Inflammatory macrophage treated with lipopolysaccharide for 1 hour (primary cell): ENCODE data around the gene PTPRD.
"Not testable (repeated sequence)": the region's sequence is repeated elsewhere in the genome, so short reads cannot be mapped to it uniquely, and the experiment has no call there.

Experiments
- DNase-seq, 2 donors: peaks; one replicate each; pipeline ENCODE4 v3.0.0-alpha.2; 2020 to 2022

The PTPRD gene

DNA sequence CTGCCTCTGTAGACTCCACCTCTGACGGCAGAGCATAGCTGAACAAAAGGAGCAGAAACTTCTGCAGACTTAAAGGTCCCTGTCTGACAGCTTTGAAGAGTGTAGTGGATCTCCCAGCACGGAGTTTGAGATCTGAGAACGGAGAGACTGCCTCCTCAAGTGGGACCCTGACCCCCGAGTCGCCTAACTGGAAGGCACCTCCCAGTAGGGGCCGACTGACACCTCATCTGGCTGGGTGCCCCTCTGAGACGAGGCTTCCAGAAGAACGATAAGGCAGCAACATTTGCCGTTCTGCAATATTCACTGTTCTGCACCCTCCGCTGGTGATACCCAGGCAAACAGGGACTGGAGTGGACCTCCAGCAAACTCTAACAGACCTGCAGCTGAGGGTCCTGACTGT is 1186.3 kb downstream of the PTPRD start:
- DNase-seq: not testable (repeated sequence)

DNA sequence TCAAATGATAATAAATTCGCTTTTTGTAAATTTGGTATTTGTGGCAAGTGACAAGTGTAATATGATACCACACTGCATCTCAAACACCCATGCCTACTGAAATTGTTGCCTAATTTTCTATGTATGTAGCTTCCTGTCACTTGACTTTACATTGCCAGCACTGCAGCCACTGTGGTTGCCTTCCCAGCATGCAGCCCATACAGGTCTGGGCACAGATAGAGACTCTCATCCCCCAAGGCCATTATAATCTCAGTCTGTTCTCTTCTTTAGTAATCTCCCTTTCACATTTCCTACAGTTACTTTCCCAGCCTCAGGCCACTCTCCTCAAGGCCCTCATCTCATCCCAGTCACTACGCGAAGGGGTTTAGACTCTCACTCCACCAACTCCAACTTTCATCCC is 1200.6 kb downstream of the PTPRD start:
- DNase-seq: no peak

DNA sequence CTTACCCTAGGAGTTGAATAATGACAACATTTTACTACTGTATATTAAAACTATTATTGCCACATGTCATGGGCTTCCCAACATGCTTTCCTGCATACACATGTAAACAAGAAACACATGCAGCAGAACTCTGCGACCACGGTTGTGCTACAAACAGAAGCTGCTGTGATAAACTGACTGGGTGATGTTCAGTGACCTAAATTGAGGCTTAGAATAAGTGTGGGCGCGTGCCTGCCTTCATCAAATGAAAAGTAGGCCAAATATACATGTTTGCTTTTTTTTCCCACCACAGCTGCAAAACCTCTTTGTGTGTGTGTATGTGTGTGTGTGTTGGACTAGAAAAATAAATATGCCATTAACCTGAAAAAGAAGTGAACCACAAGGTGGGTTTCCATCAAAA is 1202.1 kb downstream of the PTPRD start:
- DNase-seq: no peak

DNA sequence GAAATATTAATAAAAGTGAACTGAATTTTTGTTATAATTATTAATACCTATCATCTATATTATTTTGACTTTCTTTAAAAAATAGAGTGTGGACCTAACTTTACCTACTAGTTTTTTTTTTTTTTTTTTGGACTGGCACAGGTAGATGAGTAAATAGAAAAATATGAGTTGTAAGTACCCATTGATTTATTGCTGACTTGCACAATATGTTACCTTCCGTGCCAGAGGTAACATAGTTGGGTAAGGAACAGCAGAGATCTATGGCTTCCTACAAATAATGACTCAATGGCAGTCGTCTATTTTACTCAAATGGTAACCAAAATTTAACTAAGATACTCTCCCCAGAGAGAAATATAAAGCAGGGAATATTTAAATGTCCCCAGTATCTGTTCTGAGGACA is 1212.8 kb downstream of the PTPRD start:
- no peak for DNase-seq

DNA sequence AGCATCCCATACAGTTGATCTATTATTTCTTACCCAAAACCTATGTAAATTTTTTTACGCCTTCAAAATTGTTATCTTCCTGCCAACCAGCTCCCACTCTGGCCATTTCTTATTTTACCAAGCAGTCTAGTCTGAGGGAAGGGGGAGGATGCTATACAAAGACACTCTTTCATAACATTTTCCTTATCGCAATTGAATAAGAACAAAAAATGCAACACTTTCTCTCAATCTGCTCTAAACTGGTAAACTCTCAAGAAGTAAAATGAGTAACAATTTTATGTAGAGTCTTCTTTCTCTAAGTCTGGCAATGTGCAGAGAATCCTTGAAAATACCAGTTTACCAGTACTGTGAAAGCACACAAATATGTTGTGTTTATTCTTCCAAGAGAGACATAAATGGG is 1216.3 kb downstream of the PTPRD start:
- DNase-seq: no peak

DNA sequence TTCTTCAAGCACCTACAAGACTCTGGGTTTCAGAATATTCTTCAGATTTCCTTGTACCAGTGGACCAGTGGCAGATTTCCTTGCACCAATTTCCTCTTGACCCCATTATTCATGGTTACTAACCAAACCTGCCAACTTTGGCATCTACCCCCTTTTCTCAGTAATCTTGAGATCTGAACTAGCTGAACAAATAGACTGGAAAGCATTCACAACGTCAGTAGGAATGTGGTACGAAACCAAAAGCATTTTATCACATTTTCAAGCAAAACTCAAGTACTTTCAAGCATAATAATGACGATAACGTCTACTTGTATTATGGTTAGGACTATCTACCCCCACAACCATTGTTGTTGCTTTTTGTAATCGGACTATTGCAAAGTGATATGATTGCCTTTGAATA is 1217.3 kb downstream of the PTPRD start:
- no peak for DNase-seq

DNA sequence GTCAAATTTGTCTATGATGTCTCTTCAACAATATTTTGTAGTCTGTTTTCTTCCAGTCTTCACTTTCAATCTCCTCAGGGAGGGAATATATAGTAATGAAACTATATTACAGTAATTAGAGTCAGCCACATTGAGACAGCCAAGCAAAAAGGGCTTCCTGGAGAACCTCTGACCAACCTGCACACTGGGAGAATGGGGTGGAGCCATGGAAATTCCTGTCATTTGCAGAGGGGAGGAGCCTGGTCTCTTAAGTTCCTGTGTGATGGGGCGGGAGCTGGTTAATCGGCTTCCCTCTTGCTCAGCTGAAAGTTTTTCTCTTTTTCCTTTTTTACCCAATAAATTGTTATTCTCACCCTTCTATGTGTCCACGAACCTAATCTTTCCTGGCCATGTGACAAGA is 1220.0 kb downstream of the PTPRD start:
- DNase-seq: no peak

DNA sequence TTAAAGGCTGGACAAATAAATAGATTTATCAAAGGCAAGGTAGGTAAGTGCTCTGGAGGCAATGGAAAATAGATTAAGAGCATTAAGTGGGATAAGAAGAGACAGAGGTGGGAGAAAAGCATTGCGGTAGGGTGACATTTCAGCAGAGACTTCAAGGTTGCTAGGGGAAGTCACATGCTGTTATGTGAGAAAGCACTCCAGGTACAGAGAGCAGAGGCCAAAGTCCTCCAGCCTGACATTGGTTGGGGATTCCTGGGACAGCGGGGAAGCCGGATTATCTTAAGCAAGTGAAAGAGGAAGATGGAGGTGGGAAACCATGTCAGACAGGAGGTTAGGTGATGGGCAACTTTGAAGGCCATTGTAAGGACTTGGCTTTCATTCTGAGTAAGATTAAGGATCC is 1222.9 kb downstream of the PTPRD start:
- DNase-seq: no peak

DNA sequence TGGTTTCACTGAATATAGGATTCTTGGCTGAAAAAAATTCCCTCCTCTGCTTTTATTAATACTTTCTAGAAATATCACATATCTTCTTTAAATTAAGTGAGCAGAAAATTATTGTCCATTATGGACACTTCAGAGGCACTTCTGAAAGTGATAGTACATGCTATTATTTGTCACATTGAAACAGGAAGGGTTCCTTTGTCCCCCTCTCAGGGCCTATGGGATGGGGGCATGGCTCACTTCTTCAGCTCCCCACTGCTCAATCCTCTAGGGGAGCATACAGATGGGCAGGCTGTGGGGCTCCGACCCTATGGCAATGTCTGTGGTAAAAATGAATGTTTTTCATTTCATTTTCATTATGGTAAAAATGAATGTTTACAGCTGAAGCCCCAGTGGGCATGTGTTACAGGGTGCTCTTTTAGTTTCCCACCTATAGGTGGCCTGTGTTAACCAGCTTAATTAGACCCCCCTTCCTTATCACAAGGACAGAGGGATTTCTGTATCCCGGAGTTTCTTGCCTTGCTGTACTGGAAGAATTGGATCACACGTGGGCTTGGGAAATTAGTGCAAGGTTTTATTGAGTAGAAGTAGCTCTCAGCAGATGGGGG is 1225.2 kb downstream of the PTPRD start:
- no peak for DNase-seq

DNA sequence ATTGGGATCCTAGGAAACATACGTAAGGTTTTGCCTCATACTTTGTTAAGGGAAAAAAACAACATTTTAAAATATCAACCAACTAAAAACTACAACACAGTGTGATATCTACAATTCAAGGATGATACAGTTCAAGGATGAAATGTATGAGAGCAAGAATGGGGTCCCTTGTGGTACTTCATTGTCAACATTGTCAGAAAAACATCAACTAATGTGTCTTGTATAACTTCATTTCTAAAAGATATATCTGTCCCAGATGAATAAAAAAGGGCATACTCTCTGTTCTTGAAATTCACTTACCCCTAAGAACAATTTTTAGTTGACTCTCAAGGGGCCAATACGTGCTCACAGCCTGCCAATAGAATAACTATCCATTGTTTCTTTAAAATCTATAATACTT is 1250.5 kb downstream of the PTPRD start:
- no peak for DNase-seq

DNA sequence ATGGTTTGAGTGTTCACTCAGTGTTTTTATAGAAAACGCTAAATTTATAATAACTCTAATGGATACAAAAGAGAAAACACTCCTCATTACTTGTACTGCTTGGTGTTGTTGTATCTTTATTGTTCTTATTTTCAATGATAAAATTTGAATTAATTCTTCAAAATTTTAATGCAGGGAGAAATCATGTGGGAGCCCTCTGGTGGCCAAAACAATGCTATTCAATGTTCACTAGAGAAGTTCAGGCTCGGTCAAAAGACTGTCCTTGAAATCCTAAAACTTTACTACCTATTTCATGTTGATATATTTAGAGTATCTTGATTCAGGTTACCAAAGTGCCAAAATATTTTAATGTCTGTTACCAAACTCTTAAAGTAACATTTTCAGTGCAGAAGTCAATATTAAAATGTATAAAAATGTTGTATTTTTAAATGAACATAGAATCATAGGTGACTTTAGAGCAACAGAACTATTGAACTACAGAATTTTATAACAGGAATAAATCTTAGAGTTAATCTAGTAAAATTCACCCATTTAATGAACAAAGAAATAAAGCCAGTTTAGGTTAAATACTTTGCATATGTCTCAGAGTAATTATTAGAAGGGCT is 1259.8 kb downstream of the PTPRD start:
- peak in 1 of 2 donors; percentile 1 for DNase-seq

DNA sequence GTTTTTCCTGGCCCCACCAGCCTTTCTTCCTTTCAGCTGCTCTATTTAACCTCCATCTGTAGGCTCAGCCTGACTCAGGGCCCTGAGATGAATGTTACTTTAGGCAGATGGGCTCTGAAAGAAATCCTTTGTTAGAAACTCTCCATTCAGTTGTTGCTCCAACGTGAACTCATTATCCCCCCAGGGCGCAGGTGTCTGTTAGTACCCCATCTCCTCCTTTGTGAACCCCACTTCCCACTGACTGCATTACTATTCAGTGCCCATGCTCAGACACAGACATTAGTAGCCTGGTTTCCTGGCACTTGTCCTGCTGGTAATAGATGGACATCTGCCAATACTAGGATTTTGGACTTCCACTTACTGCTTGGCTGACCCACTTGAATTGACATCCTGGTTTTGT is 1271.6 kb downstream of the PTPRD start:
- no peak for DNase-seq

DNA sequence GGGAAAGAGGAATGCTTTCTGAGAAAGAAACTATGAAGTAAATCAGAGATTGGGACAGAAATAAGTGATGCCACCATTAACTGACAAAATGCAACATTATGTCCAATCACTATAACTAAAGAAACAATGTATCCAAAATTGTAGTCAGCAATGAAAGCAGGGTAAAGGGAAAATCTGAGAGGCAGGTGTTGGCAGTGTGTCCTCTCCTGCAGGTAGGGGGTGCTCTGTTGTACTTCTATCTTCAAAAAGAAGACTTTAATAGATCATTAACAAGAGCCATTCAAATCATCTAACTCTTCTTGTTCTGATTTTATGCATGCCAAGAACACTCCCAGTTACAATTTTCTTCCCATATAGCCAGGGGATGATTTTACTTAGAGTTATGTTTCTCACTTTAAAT is 1275.7 kb downstream of the PTPRD start:
- no peak for DNase-seq

DNA sequence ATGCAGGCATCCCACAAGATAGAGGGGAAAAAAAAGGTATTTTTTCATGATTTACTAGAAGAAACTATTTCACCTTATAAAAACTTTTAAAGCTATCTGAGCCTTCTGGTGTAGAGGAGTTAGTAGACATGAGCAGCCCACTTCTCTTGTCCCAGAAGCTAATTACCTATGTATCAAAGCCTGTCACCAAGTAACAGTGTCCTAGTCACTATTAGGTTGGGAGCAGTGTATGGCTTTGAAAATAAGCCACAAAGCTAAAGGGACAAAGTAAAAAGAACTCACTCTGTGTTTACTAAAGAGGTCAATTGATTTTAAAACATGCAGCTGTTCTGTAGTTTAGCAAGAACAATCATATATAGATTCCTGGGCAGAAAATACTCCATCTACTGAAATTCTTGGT is 1286.1 kb downstream of the PTPRD start:
- no peak for DNase-seq

DNA sequence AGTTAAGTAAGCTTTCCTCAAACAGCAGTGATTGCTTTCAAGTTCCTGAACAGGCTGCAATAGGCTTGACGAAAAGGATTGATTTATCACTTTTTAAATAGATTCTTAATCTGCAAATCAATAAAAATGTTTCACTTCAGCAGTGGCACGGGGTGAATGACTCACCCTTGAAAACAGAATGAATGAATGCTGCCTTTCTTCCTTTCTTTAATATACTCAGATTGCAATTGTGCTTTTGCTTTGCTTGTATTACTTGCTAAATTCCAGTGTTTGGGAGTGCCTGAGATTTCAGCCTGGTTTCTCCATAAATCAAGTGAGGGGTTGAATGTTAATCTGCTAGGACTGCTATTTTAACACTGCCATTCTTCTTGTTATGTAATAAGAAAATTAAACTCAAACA is 1293.8 kb downstream of the PTPRD start:
- no peak for DNase-seq

DNA sequence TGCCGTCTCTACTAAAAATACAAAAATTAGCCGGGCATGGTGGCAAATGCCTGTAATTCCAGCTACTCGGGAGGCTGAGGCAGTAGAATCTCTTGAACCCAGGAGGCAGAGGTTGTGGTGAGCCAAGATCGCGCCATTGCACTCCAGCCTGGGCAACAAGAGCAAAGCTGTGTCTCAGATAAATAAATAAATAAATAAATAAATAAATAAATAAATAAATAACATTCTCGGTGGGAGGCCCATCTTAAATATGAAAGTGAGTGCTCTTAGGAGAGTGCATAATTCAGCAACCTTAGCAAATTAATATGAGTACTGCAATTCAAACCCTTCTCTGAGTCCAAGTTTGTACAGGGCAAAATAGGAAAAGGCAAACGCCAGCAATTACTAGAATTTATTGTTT is 1302.1 kb downstream of the PTPRD start:
- DNase-seq: not testable (repeated sequence)

DNA sequence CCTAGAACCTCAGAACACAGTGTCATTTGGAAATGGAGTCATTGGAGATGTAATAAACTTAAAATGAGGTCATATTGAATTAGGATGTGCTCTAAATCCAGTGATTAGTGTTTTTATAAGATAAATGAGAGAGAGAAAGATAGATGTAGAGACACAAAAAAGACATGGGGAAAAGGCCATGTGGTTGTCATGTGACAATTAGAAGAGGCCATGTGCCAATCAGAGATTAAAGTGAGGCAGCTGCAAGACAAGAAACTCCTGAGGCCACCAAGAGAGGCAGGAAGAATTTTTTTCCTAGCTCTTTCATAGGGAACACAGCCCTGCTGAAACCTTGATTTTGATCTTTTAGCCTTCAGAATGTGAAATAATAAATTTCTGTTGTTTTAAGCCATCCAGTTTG is 1307.2 kb downstream of the PTPRD start:
- DNase-seq: no peak

DNA sequence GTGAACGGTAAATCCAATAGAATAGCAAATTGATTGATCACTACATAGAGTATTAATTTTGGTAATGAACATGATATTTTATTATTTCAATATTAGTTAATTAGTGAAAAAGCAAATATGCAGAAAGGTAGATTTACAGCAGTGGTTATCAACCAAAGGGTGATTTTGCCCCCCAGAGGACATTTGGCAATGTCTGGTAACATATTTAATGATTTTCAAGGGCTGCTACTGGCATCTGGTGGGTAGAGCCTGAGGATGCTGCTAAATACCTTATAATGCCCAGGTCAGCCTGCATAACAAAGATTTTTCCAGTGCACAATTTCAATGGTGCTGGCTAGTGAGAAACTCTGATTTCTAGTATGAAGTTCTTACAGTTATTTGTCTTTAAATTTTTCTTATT is 1313.7 kb downstream of the PTPRD start:
- no peak for DNase-seq

DNA sequence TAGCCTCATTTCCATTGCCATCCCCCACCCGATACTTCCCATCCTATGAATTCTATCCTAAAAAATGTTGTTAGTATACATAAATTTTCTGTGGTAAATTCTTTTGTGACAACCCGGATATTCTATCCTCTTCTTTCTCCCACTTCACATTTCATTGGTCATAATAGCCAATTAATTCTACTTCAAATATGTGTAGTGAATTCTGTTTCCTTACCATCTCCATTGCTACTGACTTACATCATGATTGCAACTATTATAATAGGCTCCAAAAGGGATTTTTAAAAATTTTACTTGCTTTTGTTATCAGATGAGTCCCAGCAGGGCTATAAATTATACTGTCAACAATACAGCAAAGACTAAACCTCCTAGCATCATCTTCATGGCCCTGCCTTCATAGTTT is 1326.8 kb downstream of the PTPRD start:
- no peak for DNase-seq

DNA sequence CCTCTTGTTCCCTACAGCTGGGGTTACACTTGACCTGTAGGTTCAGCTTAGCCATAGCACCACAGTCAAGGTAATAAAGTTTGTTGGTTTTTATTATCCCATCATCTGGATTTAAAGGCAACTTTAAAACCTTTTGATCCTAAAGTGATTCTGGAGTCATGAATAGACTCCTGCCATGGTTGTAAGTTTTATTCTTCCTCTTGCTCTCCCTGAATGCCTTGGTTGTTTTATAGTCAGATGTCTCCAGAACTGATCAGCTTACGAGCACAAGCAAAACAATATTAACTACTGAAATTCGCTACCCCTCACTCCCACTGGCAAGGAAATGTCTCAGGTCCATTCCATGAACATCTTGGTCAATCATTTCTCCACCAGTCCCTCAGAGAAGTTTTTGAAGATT is 1328.6 kb downstream of the PTPRD start:
- DNase-seq: no peak

DNA sequence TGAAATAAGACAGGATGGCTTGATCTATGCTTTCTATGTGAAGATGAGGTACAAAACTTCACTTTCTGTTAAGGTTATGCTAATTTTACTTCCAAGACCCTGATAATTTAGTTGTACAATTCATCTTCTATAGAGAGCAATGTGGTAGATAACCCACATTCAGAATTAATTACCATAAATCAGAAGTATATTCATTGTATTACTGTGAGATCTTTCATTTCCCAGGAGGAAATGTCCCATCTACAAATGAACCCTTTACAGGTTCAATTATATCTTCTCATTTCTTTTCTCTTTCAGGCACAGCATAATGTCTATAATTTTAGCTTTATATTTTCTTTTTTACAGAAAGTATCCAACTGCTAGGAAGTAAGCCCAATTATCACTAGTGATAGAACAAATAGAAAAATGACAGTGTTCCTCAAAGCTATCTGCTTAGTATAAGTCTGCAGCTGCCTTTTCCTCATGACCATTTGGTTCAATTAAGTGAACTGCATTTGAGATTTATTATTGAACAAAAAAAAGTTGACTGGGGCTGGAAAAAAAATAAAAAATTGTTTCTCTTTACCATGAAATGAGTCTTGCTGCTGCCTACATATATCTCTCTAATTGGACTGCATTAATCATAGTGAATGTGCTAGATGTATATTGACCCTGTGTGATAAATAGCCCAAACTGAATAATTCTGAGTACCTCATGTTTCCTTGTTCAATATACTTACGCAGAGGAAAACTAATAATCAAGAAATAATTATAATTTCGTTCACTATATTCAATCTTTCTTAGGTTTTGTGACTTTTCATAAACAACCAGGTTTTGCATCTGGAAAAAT is 1329.4 kb downstream of the PTPRD start:
- no peak for DNase-seq

DNA sequence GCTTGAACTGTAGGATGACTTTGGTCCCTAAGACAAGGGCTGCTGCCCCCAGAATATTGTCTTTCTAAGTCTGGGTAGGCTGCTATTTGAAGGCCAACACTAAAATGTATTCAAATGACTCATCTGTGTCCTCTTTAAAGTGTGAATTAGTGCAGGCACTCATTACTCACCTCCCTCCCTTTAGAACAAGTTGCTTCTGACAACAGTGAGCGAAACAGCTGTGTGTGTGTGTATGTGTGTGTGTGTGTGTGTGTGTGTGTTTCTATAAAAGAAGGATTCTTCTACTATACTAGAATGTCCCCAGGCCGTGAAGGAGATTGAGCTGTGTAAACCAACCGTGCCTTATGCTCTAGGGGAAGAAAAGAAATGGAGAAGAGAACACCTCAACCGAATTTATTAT is 1337.2 kb downstream of the PTPRD start:
- DNase-seq: no peak

DNA sequence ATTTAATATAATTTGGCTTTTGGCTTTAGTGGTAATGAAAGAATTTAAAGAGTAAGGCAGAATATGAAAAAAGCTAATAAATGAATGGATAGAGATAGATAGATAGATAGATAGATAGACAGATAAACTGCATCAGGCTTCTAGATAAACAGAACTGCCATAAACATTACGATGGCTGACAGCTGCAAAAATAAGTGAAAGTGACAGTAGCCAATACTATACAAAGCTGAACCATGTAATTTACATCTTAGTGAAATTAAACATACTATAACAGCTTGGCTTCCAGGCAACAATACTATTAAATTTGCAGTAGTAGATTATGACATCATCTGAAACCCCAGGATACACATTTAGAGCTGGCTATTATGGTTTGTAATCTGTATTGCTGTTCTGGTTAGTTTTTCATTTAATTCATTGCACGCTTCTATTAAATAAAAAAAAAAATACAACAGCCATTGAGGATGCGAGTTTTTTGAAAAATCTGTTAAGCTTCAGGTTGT is 1354.8 kb downstream of the PTPRD start:
- no peak for DNase-seq

DNA sequence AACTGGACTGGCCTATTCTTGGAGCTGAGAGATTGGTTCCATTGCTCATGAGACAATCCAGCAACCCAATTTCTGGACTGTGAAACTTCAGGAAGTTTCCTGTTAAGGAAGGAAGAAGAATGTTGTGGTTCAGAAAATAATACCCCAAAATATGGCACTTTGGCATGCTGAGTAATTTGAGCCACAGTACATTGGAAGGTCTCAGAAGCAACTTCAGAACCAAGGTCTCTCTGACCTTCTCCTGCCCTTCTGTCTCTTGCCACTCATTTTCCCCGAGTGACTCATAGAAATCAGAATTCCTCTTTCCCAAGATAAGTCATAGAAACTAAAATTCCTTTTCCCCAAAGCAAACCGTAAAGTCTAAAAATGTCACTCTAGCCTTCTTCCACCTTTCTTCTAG is 1366.1 kb downstream of the PTPRD start:
- no peak for DNase-seq
